Thoracic aorta (tissue), 2 donors: ENCODE data around the gene MRPL21. TPM values are rescaled to one million over a fixed set of nuclear protein-coding genes. Genes with fewer than 3 reads are reported as not detected.

Experiments used
- ATAC-seq: fragments of 150-250 bp; one replicate; pipeline ENCODE4 v1.8.0; 2017; ENCODE audit warnings: low read depth; ENCODE audit not compliant: insufficient number of reproducible peaks, low FRiP score
- DNase-seq: peaks from one replicate; pipeline ENCODE4 v3.0.0-alpha.2; 2020; ENCODE audit warnings: low spot score
- H3K27ac ChIP-seq, 2 donors: fragments of 200-600 bp; sonication (generic); 1 replicate in 1 of 2; 2 replicates in 1 of 2; pipeline ENCODE4 v1.5.1; 2016; ENCODE audit warnings: mild to moderate bottlenecking in 2 of 2, moderate library complexity in 2 of 2
- H3K27me3 ChIP-seq: fragments of 200-600 bp; sonication (generic); replicated peaks from 2 replicates; pipeline ENCODE4 v1.6.0; 2016; ENCODE audit warnings: mild to moderate bottlenecking; ENCODE audit not compliant: insufficient read depth
- H3K36me3 ChIP-seq: fragments of 200-600 bp; sonication (generic); one replicate; pipeline ENCODE4 v1.5.1; 2016
- H3K4me1 ChIP-seq, 2 donors: fragments of 200-600 bp; sonication (generic); 1 replicate in 1 of 2; 2 replicates in 1 of 2; pipeline versions ENCODE4 v1.5.1 to v1.6.0; 2016; ENCODE audit warnings: low read depth in 2 of 2, mild to moderate bottlenecking in 1 of 2; ENCODE audit not compliant: control insufficient read depth in 1 of 2
- H3K4me3 ChIP-seq: fragments of 200-600 bp; sonication (generic); 2 replicates; pipeline ENCODE4 v1.5.1; 2016; ENCODE audit warnings: mild to moderate bottlenecking
- H3K9me3 ChIP-seq: fragments of 200-600 bp; sonication (generic); 2 replicates; pipeline ENCODE4 v1.5.1; 2016
- total RNA-seq, 2 donors: library from RNA; depleted of rRNA; stranded (reverse); fragments of >200 nt; gene quantifications; one replicate each; pipeline versions ENCODE4 v1.1.0 to v1.2.3, GENCODE V29; 2016
- TF ChIP-seq, protein P1 (sequence below): fragments of 200-600 bp; sonication (generic); IDR thresholded peaks from one replicate; pipeline ENCODE4 v1.5.1; 2019; ENCODE audit warnings: antibody characterized with exemption

Gene MRPL21
- total RNA-seq, 2 donors from 2014 or later = 11.0 to 16.7 TPM

DNA sequence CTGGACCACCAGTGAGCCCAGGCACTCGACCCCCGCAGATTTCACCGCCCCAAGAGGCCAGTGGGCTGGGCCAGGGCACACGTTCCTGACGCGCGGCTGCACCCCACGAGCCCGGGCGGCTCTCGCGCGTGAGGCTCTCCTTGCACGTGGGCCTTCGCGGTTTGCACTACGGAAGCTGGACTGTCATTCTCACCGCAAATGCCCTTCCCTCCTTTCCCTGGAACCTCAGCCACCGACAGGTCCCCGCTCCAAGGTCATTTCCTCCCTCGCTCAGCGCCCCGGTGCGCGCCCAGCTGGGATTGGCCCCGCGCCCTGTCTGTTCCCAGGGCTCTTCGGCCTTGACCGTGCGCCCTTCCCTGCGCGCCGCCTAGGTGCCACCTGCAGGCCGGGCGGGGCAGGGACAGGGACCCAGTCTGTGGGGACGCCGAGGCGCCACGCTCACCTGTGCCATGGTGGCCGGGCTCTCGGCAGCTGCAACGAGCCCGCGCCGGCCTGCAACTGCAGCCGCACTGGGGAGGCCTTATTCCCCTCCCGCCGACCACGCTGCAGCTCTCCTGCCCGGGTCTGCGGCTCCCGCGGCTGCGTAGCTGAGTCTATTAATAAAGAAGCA lies 59.8 kb downstream of the MRPL21 start:
- Histone ChIP-seq H3K27me3 (no peaks in the 10 kb centered on the region), H3K4me1 (peaks cover 4 to 52% of the 10 kb centered on the region in 2 donors), H3K36me3 (no peaks in the 10 kb centered on the region), H3K9me3 (no peaks in the 10 kb centered on the region), H3K27ac (no peak overlapping the region), H3K4me3 (peak overlapping the region; percentile 86)
- TF ChIP-seq, protein P1, sequence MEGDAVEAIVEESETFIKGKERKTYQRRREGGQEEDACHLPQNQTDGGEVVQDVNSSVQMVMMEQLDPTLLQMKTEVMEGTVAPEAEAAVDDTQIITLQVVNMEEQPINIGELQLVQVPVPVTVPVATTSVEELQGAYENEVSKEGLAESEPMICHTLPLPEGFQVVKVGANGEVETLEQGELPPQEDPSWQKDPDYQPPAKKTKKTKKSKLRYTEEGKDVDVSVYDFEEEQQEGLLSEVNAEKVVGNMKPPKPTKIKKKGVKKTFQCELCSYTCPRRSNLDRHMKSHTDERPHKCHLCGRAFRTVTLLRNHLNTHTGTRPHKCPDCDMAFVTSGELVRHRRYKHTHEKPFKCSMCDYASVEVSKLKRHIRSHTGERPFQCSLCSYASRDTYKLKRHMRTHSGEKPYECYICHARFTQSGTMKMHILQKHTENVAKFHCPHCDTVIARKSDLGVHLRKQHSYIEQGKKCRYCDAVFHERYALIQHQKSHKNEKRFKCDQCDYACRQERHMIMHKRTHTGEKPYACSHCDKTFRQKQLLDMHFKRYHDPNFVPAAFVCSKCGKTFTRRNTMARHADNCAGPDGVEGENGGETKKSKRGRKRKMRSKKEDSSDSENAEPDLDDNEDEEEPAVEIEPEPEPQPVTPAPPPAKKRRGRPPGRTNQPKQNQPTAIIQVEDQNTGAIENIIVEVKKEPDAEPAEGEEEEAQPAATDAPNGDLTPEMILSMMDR = peak; percentile 33
- ATAC-seq (no peak), DNase-seq (no peak)

DNA sequence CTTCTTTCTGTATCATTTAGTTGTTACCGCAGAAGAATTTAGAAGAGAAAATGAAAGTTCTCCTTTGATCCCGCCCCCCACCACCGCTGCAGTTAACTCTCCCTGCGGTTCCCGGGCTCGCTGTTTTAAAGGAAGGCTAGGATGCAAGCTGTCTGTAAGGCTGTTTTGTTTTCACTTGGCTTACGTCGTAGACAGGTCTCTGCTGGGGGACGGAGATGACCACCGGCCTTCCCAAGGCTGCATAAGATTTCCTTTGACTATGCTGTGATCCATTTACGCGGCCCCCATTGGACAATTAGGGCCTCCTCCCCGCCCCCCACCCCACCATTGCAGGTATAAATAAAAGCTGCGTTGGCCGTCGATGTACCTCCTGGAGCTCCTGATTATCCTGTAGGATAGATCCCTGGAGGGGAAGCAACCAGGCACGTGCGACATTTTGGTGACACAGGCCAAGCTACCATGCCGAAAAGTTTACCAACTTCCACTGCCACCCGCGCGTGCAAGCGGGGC lies 60.5 kb downstream of the MRPL21 start:
- Histone ChIP-seq H3K36me3 (no peaks in the 10 kb centered on the region), H3K27ac (no peak overlapping the region), H3K4me3 (peak overlapping the region; percentile 86), H3K9me3 (no peaks in the 10 kb centered on the region), H3K27me3 (no peaks in the 10 kb centered on the region), H3K4me1 (peaks cover 5 to 59% of the 10 kb centered on the region in 2 donors)
- ATAC-seq (no peak), DNase-seq (no peak)
- TF ChIP-seq, protein P1 = no peak

DNA sequence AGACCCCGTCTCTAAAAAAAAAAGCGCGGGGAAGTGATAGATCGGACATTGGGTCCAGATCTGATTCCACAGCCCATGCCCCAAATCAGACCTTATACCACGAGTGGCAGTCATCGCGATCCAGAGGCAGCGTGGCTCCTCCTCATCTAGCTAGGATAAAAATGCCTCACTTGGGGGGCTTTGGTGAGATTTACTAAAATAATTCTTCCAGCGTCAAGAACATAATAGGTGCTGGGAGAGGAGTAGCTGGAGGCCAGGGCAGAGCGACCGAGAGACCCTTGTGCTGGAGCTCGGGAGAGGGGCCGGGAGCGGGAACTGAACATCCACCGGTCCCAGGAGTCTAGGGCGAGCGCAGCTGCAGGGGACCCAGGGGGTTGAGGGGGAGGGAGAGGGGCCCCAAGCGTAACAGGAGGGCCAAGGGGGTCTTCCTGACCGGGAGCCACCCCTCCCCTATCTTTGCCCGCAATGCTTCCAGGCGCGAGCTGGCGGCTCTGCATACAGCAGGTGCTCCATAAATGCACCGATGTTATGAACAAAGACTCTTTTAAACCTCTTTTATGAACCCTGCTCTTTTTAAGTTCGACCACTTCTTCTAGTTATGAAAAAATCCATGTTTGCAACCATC lies 61.1 kb downstream of the MRPL21 start:
- H3K36me3 ChIP-seq = no peaks in the 10 kb centered on the region

DNA sequence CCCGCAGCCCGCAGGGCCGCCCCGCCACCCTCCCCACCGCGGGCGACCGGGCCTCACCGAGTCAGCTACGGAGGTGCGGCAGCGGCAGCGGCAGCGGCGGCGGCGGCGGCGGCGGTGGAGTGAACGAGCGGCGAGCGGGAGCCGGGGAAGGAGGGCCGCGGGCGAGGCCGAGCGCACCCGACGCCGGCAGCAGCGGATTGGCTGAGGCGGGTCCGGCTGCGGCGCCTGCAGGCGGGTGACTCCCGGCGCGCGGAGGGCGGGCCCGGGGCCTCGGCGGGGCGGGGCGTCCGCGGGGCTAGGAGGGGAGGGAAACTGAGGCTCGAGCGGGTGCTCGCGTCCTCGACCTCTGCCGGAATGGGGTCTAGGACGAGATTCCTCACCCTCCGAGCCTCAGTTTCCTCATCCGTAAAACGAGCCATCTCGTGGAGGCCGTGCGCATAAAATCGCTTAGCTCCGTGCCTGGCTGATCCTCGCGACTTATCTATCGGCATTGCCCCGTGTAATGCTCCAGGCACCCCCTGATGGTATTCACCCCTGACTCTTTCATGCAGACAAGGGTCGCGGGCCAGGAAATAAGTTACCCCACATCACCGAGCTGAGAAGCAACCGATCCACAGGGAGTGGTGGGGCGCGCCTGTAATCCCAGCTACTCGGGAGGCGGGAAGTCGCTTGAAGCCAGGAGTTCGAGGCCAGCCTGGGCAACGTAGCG lies 61.8 kb downstream of the MRPL21 start, which contains the start of gene CPT1A:
TSS of gene CPT1A (minus strand) at position 199 of the 709 bp plus-strand sequence. CDS start 26,442 bp downstream, outside the sequence.
- ATAC-seq (no peak), DNase-seq (no peak)
- Histone ChIP-seq H3K27ac (peak within 1 kb of the TSS; percentile 85 to 94), H3K36me3 (no peaks in the 10 kb centered on the region), H3K4me1 (peaks cover 13 to 71% of the 10 kb centered on the region in 2 donors), H3K4me3 (peak within 1 kb of the TSS; percentile 86), H3K9me3 (no peaks in the 10 kb centered on the region), H3K27me3 (no peaks in the 10 kb centered on the region)
- TF ChIP-seq, protein P1 = no peak

More for the DNA sequence above, 61.1 kb downstream of the MRPL21 start:
- DNase-seq (no peak), ATAC-seq (no peak)
- peak overlapping the region; percentile 86 for H3K4me3 ChIP-seq
- no peak overlapping the region for H3K27ac ChIP-seq
- H3K27me3 ChIP-seq = no peaks in the 10 kb centered on the region
- TF ChIP-seq, protein P1 = no peak
- peaks cover 11 to 64% of the 10 kb centered on the region in 2 donors for H3K4me1 ChIP-seq
- H3K9me3 ChIP-seq = no peaks in the 10 kb centered on the region

Other genes with a start within 250 kb of the MRPL21 start
- not detected for gene GAL, start 219.3 kb downstream of the MRPL21 start, total RNA-seq
- 1 to 10 TPM in 1 of 2 donors, not detected in 1; 2.8 TPM for gene TESMIN, start 152.3 kb downstream of the MRPL21 start, total RNA-seq
- gene CPT1A, start 61.9 kb downstream of the MRPL21 start, total RNA-seq = 10 to 100 TPM; 61.1 to 75.3 TPM
- 10 to 100 TPM; 24.7 to 40.8 TPM for gene IGHMBP2, start 59 bp upstream of the MRPL21 start, total RNA-seq
- gene MRGPRD, start 77.2 kb upstream of the MRPL21 start, total RNA-seq = 1 to 10 TPM in 1 of 2 donors, not detected in 1; 5.0 TPM
- gene MRGPRF, start 109.4 kb upstream of the MRPL21 start, total RNA-seq = 100 to 1,000 TPM in 1 of 2 donors, 10 to 100 TPM in 1; 67.5 to 171 TPM
- gene TPCN2, start 145.1 kb upstream of the MRPL21 start, total RNA-seq = 10 to 100 TPM; 34.7 to 38.0 TPM